ENCODE results near the gene SBF2.

Gene SBF2

GRCh38 chr11:9757809-9758636 is 536.0 kb downstream of the SBF2 start:
- H3K9me3 ChIP-seq (replicated peaks in 1 of 2; ENCODE audit: control insufficient read depth in 2 of 2, insufficient read depth in 1 of 2, low read depth in 1 of 2, low read length in 2 of 2), result no peaks in the 10 kb centered on the region
- no peak overlapping the region for H3K27ac ChIP-seq (replicated peaks; ENCODE audit: low read length)
- H3K79me1 ChIP-seq (ENCODE audit: low read depth, low read length), result no peaks in the 10 kb centered on the region
- H3K4me1 ChIP-seq (ENCODE audit: control insufficient read depth in 2 of 2, insufficient read depth in 1 of 2, low read depth in 1 of 2, low read length in 2 of 2), result peaks cover 17 to 20% of the 10 kb centered on the region in 2 donors
- H3K9ac ChIP-seq (ENCODE audit: low read depth, low read length, poor library complexity), result peak overlapping the region; percentile 88
- no peak overlapping the region for H3K4ac ChIP-seq (ENCODE audit: low read length)
- H3K4me3 ChIP-seq (ENCODE audit: low read length in 2 of 2), result peak overlapping the region in 1 of 2 donors; percentile 82
- H3K14ac ChIP-seq (ENCODE audit: low read length), result no peak overlapping the region
- peak overlapping the region; percentile 69 for H2BK12ac ChIP-seq (ENCODE audit: low read length)
- H2AFZ ChIP-seq (ENCODE audit: low read length), result no peak overlapping the region
- H4K91ac ChIP-seq (ENCODE audit: low read depth, low read length, poor library complexity), result no peak overlapping the region
- peak overlapping the region; percentile 93 for H3K4me2 ChIP-seq (ENCODE audit: insufficient read depth, low read length, poor library complexity, severe bottlenecking)
- H2BK120ac ChIP-seq (ENCODE audit: low read depth, low read length), result peak overlapping the region; percentile 26
- WGBS, 2 donors (ENCODE audit: extremely low coverage in 2 of 2, insufficient read length in 2 of 2, insufficient replicate concordance in 1 of 2), result no CpG with 5 or more reads among the region's 64 CpGs
- peak overlapping the region; percentile 25 for H2BK5ac ChIP-seq (ENCODE audit: low read length)
- no peak overlapping the region for H4K8ac ChIP-seq (ENCODE audit: low read depth, low read length)
- no peaks in the 10 kb centered on the region for H3K27me3 ChIP-seq (ENCODE audit: control insufficient read depth in 3 of 3, insufficient read depth in 3 of 3, low read depth in 1 of 3, low read length in 3 of 3)
- H3K36me3 ChIP-seq (replicated peaks in 1 of 2; ENCODE audit: control insufficient read depth in 2 of 2, insufficient read depth in 2 of 2, low read length in 2 of 2), result no peaks in the 10 kb centered on the region
- H2AK5ac ChIP-seq (ENCODE audit: low read depth, low read length), result peak overlapping the region; percentile 29
- peak overlapping the region; percentile 96 for H3K18ac ChIP-seq (ENCODE audit: low read length)
- H3K23ac ChIP-seq (ENCODE audit: low read depth, low read length, poor library complexity), result peak overlapping the region; percentile 29
- DNase-seq (ENCODE audit: low spot score), result peak; percentile 74
- H2BK15ac ChIP-seq (ENCODE audit: low read length), result peak overlapping the region; percentile 52

- Histone ChIP-seq H2BK5ac (ENCODE audit: low read length) (no peak overlapping the region), H3K9ac (ENCODE audit: low read depth, low read length, poor library complexity) (no peak overlapping the region), H3K4me1 (ENCODE audit: control insufficient read depth in 2 of 2, insufficient read depth in 1 of 2, low read depth in 1 of 2, low read length in 2 of 2) (peaks cover 17 to 20% of the 10 kb centered on the region in 2 donors), H3K36me3 (replicated peaks in 1 of 2; ENCODE audit: control insufficient read depth in 2 of 2, insufficient read depth in 2 of 2, low read length in 2 of 2) (peaks cover under 1 to 5% of the 10 kb centered on the region in 2 donors), H3K14ac (ENCODE audit: low read length) (no peak overlapping the region), H2BK12ac (ENCODE audit: low read length) (no peak overlapping the region), H3K18ac (ENCODE audit: low read length) (no peak overlapping the region), H3K4me3 (ENCODE audit: low read length in 2 of 2) (no peak overlapping the region), H3K9me3 (replicated peaks in 1 of 2; ENCODE audit: control insufficient read depth in 2 of 2, insufficient read depth in 1 of 2, low read depth in 1 of 2, low read length in 2 of 2) (peaks cover 0 to 3% of the 10 kb centered on the region in 2 donors), H2BK120ac (ENCODE audit: low read depth, low read length) (no peak overlapping the region), H4K8ac (ENCODE audit: low read depth, low read length) (no peak overlapping the region), H3K27ac (replicated peaks; ENCODE audit: low read length) (no peak overlapping the region), H2BK15ac (ENCODE audit: low read length) (no peak overlapping the region), H2AFZ (ENCODE audit: low read length) (no peak overlapping the region), H2AK5ac (ENCODE audit: low read depth, low read length) (peak overlapping the region; percentile 10), H4K91ac (ENCODE audit: low read depth, low read length, poor library complexity) (no peak overlapping the region), H3K23ac (ENCODE audit: low read depth, low read length, poor library complexity) (no peak overlapping the region), H3K4ac (ENCODE audit: low read length) (no peak overlapping the region), H3K4me2 (ENCODE audit: insufficient read depth, low read length, poor library complexity, severe bottlenecking) (no peak overlapping the region), H3K79me1 (ENCODE audit: low read depth, low read length) (no peaks in the 10 kb centered on the region), H3K27me3 (ENCODE audit: control insufficient read depth in 3 of 3, insufficient read depth in 3 of 3, low read depth in 1 of 3, low read length in 3 of 3) (no peaks in the 10 kb centered on the region)
- no peak for DNase-seq (ENCODE audit: low spot score)
- no CpG with 5 or more reads among the region's 6 CpGs for WGBS, 2 donors (ENCODE audit: extremely low coverage in 2 of 2, insufficient read length in 2 of 2, insufficient replicate concordance in 1 of 2)
Measured at GRCh38 chr11:9756878-9757277, 537.1 kb downstream of the SBF2 start.

GRCh38 chr11:9756461-9756860 is 537.6 kb downstream of the SBF2 start:
- H4K91ac ChIP-seq (ENCODE audit: low read depth, low read length, poor library complexity), result no peak overlapping the region
- no peak overlapping the region for H2BK120ac ChIP-seq (ENCODE audit: low read depth, low read length)
- no peak overlapping the region for H3K14ac ChIP-seq (ENCODE audit: low read length)
- H3K4ac ChIP-seq (ENCODE audit: low read length), result no peak overlapping the region
- H3K9ac ChIP-seq (ENCODE audit: low read depth, low read length, poor library complexity), result no peak overlapping the region
- peaks cover 0 to 3% of the 10 kb centered on the region in 2 donors for H3K9me3 ChIP-seq (replicated peaks in 1 of 2; ENCODE audit: control insufficient read depth in 2 of 2, insufficient read depth in 1 of 2, low read depth in 1 of 2, low read length in 2 of 2)
- H3K27ac ChIP-seq (replicated peaks; ENCODE audit: low read length), result no peak overlapping the region
- H4K8ac ChIP-seq (ENCODE audit: low read depth, low read length), result no peak overlapping the region
- H3K4me2 ChIP-seq (ENCODE audit: insufficient read depth, low read length, poor library complexity, severe bottlenecking), result no peak overlapping the region
- peaks cover 17 to 20% of the 10 kb centered on the region in 2 donors for H3K4me1 ChIP-seq (ENCODE audit: control insufficient read depth in 2 of 2, insufficient read depth in 1 of 2, low read depth in 1 of 2, low read length in 2 of 2)
- H3K23ac ChIP-seq (ENCODE audit: low read depth, low read length, poor library complexity), result no peak overlapping the region
- peak overlapping the region; percentile 10 for H2AK5ac ChIP-seq (ENCODE audit: low read depth, low read length)
- no peak overlapping the region for H2BK15ac ChIP-seq (ENCODE audit: low read length)
- H2BK5ac ChIP-seq (ENCODE audit: low read length), result no peak overlapping the region
- H3K18ac ChIP-seq (ENCODE audit: low read length), result no peak overlapping the region
- H3K27me3 ChIP-seq (ENCODE audit: control insufficient read depth in 3 of 3, insufficient read depth in 3 of 3, low read depth in 1 of 3, low read length in 3 of 3), result no peaks in the 10 kb centered on the region
- H3K4me3 ChIP-seq (ENCODE audit: low read length in 2 of 2), result no peak overlapping the region
- WGBS, 2 donors (ENCODE audit: extremely low coverage in 2 of 2, insufficient read length in 2 of 2, insufficient replicate concordance in 1 of 2), result no CpG with 5 or more reads among the region's 5 CpGs
- H2BK12ac ChIP-seq (ENCODE audit: low read length), result no peak overlapping the region
- no peaks in the 10 kb centered on the region for H3K79me1 ChIP-seq (ENCODE audit: low read depth, low read length)
- H3K36me3 ChIP-seq (replicated peaks in 1 of 2; ENCODE audit: control insufficient read depth in 2 of 2, insufficient read depth in 2 of 2, low read length in 2 of 2), result peaks cover 2 to 7% of the 10 kb centered on the region in 2 donors
- DNase-seq (ENCODE audit: low spot score), result no peak
- H2AFZ ChIP-seq (ENCODE audit: low read length), result no peak overlapping the region

- no peaks in the 10 kb centered on the region for H3K27me3 ChIP-seq (ENCODE audit: control insufficient read depth in 3 of 3, insufficient read depth in 3 of 3, low read depth in 1 of 3, low read length in 3 of 3)
- no peak overlapping the region for H3K4me2 ChIP-seq (ENCODE audit: insufficient read depth, low read length, poor library complexity, severe bottlenecking)
- H2AFZ ChIP-seq (ENCODE audit: low read length), result no peak overlapping the region
- H2AK5ac ChIP-seq (ENCODE audit: low read depth, low read length), result peak overlapping the region; percentile 10
- H3K9me3 ChIP-seq (replicated peaks in 1 of 2; ENCODE audit: control insufficient read depth in 2 of 2, insufficient read depth in 1 of 2, low read depth in 1 of 2, low read length in 2 of 2), result peaks cover 0 to 3% of the 10 kb centered on the region in 2 donors
- H4K8ac ChIP-seq (ENCODE audit: low read depth, low read length), result no peak overlapping the region
- no peak overlapping the region for H3K4ac ChIP-seq (ENCODE audit: low read length)
- H3K27ac ChIP-seq (replicated peaks; ENCODE audit: low read length), result no peak overlapping the region
- H3K4me3 ChIP-seq (ENCODE audit: low read length in 2 of 2), result no peak overlapping the region
- H3K36me3 ChIP-seq (replicated peaks in 1 of 2; ENCODE audit: control insufficient read depth in 2 of 2, insufficient read depth in 2 of 2, low read length in 2 of 2), result peaks cover 2 to 8% of the 10 kb centered on the region in 2 donors
- DNase-seq (ENCODE audit: low spot score), result no peak
- H3K23ac ChIP-seq (ENCODE audit: low read depth, low read length, poor library complexity), result no peak overlapping the region
- H3K4me1 ChIP-seq (ENCODE audit: control insufficient read depth in 2 of 2, insufficient read depth in 1 of 2, low read depth in 1 of 2, low read length in 2 of 2), result peaks cover 17 to 20% of the 10 kb centered on the region in 2 donors
- H3K79me1 ChIP-seq (ENCODE audit: low read depth, low read length), result no peaks in the 10 kb centered on the region
- no CpG with 5 or more reads among the region's 7 CpGs for WGBS, 2 donors (ENCODE audit: extremely low coverage in 2 of 2, insufficient read length in 2 of 2, insufficient replicate concordance in 1 of 2)
- H2BK12ac ChIP-seq (ENCODE audit: low read length), result no peak overlapping the region
- H3K14ac ChIP-seq (ENCODE audit: low read length), result no peak overlapping the region
- H4K91ac ChIP-seq (ENCODE audit: low read depth, low read length, poor library complexity), result no peak overlapping the region
- H2BK120ac ChIP-seq (ENCODE audit: low read depth, low read length), result no peak overlapping the region
- H3K9ac ChIP-seq (ENCODE audit: low read depth, low read length, poor library complexity), result no peak overlapping the region
- H2BK15ac ChIP-seq (ENCODE audit: low read length), result no peak overlapping the region
- H2BK5ac ChIP-seq (ENCODE audit: low read length), result no peak overlapping the region
- H3K18ac ChIP-seq (ENCODE audit: low read length), result no peak overlapping the region
Measured at GRCh38 chr11:9755561-9756185, 538.3 kb downstream of the SBF2 start.
